Fibroblast of skin of scalp (primary cell): ENCODE results near the gene NFYB. TPM values are rescaled to one million over a fixed set of nuclear protein-coding genes. Genes with fewer than 3 reads are reported as not detected.
"Not testable (repeated sequence)": the region's sequence is repeated elsewhere in the genome, so short reads cannot be mapped to it uniquely, and the experiment has no call there.

ENCODE experiments used
- DNase-seq: peaks from one replicate; pipeline ENCODE4 v3.0.0-alpha.2; 2013
- polyA plus RNA-seq, 2 experiments: library from polyadenylated mRNA; unstranded; fragments of 120-200 nt; gene quantifications; one replicate each; pipeline ENCODE4 v1.2.1, GENCODE V29; 2013; ENCODE audit not compliant: insufficient read length in 2 of 2

NFYB gene
- 31.6 TPM for polyA plus RNA-seq (2013, experiment 1 of 2; ENCODE audit: insufficient read length)
- polyA plus RNA-seq (2013, experiment 2 of 2; ENCODE audit: insufficient read length): 35.3 TPM

DNA sequence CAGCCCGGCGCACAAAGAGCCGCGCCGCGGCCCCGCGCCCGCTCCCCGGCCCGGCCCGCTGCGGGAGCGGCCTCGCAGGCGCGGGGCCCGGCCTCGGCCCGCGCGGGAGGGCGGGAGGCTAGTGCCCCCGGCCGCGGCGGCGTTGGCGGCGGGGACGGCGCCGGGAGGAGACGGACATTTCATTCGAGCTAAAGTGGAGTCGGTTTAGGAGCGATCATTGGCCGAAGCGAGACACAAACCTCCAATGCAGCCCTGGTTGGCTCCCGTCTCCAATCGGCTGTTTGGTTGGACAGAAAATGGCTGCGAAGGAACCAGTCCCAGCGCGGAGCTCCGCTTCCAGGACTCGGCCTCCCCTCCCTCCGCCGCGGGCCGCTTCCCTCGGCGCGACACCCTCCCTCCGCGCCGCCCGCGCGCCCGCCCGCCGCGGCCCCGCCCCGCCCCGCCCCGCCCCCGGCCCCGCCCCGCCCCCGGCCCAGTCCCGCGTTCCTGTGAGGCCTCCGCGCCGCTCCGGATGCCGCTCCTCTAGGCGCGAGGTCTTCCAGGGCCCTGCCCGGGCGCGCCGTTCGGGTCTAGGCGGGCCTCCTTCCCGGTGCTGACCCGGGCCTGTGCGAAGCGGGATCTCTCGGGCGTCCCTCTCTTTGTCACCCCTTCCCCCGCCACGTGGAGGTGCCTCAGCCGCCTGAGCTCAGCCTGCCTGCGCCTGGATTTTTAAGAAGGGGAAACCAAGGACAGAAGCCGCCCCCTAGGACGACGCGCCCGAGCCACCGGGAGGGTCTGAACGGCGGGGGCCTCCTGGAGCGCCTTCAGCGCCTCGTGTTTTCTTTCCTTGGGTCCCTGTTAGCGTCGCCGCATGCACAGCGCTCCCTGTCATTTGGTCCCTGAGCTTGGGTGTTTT lies at the start of gene NFYB:
Gene NFYB (minus strand): TSS at position 309 of the 895 bp plus-strand sequence. CDS start 2,757 bp downstream, outside the sequence.
- DNase-seq: peak; percentile 98

DNA sequence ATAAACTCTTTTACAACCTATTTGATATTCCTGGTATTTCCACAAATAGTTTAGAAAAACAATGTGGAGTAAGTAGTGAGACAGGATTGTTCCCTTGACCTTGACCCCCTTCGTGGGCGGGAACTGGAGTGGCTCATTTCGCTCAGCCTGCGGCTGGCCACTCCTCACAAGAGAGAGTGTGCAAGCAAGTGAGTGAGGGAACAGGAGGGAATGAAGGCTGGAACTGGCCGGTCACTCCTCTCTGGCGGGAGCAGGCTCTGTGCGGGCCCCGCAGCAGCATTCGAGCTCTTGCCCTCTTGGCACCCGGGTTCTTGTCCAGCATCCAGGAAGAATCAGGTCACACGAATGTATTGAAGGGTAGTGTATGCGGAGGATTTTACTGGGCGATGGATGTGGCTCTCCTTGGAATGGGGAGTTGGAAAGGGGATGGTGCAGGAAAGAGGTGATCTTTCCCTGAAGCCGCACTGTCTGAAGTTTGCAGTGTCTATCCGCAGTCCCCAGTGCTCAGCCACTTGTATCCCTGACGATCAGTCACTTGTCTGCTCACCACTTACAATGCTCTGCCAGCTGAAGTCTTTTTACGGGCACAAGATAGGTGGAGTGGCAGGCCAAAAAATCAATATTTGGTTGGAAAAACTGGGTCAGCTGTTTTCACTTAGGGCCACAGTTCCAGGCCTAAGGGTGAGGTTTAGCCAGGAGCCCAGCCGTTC lies 49.6 kb upstream of the NFYB start:
- no peak for DNase-seq

GRCh38 chr12:104183443-104183842 lies 45.4 kb upstream of the NFYB start:
- DNase-seq: peak; percentile 13

- DNase-seq: no peak
These were observed 44.8 kb upstream of the NFYB start for GRCh38 chr12:104182621-104183378.

DNA sequence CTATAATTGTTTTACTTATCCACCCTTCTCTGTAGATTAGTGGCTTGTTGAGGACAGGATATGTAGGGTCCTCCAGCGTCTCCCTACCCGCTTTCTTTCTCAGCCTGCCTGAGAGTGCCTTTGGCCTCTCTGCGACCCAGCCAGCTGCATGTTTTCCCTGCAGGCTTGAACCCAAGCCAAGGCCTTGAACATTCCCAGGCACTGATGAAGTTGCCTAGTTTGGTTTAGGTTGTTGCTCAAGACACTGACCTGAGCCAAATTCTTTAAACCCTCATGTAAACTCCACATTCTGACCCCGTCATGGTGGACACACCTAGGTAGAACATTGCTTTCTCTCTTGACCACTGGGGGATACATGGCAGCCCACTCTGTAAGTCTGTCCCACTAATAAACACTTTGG lies 44.1 kb upstream of the NFYB start:
- peak; percentile 81 for DNase-seq

DNA sequence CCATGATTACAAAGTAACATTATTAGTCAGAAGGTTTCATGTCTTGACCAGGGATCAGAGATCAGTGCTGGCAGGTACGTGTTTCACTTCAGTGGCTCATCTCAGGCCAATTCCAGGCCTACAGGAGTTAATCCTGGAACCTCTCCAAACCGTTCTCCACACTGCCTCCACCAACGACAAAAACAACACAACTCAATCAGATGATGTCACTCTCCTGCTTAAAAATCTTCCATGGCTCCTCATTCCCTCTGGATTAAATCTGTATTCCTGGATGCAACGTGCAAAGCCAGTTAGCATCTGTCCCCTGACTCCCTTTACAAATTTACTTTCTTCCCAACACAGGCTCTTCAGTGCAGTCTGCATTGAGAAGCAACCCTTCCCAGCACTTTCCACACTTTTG lies 43.3 kb upstream of the NFYB start:
- peak; percentile 40 for DNase-seq

- peak; percentile 22 for DNase-seq
These were observed 42.4 kb upstream of the NFYB start for GRCh38 chr12:104180374-104180773.

GRCh38 chr12:104177663-104178501 lies 39.9 kb upstream of the NFYB start:
- peak; percentile 88 for DNase-seq

DNA sequence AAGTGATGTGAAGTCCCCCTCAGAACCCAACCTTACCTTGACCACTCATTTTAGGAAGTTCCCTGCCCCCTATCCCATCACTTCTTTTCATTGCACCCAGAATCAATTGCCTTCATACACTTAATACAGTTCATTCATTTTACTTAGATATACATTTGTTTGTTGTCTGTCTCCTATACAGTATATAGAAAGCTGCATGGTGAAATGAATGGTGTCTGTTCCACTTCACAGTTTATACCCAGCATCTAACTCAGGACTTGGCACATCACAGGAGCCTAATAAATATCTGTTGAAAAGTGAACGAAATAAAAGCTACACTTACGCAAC lies 39.3 kb upstream of the NFYB start:
- DNase-seq: no peak

- no peak for DNase-seq
These were observed 37.8 kb upstream of the NFYB start for GRCh38 chr12:104175726-104176247.

DNA sequence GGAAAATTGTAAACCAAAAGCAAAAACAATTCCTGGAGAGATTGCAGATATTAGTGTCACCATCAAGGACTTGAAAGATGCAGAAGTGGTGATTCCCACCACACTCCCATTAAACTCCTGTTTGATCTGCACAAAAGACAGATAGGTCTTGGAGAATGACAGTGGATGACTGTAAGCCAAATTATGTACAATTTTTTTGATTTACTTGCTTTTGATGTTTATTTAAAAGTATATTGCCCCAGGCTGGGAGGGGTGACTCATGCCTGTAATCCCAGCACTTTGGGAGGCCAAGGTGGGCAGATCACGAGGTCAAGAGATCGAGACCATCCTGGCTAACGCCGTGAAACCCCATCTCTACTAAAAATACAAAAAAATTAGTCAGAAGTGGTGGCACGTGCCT lies 35.8 kb upstream of the NFYB start:
- DNase-seq: not testable (repeated sequence)

- no peak for DNase-seq
These were observed 34.5 kb upstream of the NFYB start for GRCh38 chr12:104172570-104172947.

DNA sequence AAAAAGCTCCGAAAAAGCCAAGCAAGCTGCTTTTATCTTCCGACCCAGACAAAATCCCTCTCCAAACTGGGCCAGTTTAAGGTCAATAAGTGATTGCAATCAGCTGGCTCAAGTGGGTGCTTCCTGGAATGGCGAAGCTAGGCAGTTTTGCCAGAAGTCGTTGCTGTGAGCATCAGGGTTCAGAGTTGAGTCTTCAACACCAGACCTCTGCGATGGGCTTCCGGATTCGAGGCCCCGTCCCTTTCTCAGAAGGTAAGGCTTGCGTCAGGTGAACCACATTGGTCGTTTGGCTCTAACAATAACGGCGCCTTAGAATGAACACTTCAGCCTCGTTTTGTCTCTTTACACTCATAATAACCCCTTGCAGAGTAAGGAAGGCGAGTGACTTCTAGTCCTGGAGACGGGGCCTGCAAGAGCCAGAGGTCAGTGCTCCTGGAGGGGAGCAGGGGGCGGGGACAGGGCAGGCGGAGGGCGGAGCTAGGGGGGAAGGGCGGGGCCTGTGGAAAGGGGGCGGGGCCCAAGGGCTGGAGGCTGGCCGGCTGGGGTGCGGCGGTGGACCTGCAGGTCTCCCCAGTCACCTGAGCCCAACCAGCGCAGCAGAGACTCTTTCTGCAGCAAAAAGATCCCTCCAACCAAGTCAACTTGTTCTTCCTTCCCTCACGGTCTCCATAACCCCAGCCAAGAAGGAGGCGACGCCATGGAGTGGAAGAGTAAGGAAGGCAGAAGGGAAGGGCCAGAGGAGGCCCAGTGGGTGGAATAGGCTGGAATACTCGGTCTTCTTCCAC lies 34.0 kb upstream of the NFYB start:
- no peak for DNase-seq

DNA sequence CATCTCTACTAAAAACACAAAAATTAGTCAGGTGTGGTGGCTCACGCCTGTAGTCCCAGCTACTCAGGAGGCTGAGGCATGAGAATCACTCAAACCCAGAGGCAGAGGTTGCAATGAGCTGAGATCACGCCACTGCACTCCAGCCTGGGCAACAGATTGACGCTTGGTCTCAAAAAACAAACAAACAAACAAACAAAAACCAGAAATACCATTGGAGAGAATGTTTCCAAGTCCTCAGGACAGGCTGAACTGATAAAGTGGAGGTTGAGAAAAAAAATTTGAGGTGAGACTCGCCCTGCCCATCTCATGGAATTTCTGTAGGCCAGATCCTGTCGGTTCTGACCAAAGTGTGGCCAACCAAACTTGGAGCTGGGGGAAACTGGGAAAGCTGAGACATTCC lies 30.6 kb upstream of the NFYB start:
- no peak for DNase-seq

DNA sequence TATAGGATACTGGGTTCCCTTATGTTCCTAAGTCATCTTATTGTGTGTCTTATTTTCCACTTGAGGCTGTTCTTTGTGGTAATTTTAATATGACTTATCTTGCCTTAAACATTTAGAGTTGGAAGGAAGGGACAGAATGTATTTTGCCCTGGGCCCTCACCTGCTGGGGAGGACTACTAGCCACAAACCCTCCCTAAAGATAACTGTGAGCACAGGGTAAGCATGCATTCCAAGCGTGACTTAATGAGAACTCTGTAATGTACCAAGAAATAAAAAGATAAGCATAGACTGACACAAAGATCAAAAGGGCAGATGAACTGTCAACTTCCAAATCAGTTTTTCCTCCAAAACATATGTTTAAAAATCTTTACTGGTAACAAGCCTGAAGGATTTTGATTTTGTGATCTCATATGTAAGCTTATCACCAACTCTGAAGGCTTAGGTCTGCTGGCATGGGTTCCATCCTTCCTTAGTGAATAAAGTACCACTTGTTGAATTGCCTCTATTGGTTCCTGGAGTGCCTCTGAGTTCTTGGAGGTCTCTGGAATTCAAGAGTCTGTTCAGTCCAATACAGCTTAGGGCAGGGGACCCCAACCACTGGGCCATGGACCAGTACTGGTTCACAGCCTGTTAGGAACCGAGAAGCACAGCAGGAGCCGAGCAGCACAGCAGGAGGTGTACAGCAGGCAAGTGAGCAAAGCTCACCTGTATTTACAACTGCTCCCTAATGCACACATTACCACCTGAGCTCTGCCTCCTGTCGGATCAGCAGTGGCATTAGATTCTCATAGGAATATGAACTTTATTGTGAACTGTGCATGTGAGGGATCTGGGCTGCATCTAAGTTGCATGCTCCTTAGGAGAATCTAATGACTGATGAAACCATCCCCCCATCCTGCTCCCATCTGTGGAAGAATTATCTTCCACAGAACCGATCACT lies 29.8 kb upstream of the NFYB start:
- DNase-seq: no peak

DNA sequence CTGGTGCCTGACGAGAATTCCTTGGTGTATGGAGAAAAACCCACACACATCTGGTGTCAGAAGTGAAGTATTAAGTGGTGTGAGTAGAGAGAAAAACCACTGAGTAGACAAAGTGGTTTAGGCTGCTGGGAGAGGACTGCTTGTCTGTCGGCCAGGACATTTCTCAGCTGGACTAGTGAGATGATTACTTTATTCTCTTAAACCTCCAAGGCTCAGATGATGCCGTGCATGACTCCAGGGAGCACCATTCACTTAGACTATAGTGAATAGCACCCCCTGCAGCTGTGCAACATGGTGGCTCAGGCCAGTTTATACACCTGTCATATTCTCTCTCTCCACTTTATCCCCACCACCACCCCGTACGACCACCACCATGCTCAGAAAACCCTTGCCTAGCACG lies 28.5 kb upstream of the NFYB start:
- no peak for DNase-seq

DNA sequence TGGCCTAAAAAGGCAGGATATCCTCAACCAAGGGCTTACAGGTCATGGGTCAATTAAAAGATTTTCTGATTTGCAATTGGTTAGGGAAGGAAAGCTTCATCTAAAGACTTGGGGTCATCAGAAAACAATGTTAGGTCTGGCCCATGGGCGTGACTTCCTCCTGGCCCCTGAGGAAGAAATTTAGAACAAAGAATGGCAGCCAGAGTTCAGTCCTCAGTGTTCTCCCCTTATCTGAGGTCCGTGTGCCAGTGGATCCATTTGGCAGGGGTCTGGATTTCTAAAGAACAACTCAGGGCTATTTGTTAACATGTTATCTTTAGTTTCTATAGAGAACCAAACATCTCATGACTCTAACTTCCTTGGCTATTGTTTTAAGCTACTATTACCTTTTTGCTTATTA lies 27.8 kb upstream of the NFYB start:
- no peak for DNase-seq

DNA sequence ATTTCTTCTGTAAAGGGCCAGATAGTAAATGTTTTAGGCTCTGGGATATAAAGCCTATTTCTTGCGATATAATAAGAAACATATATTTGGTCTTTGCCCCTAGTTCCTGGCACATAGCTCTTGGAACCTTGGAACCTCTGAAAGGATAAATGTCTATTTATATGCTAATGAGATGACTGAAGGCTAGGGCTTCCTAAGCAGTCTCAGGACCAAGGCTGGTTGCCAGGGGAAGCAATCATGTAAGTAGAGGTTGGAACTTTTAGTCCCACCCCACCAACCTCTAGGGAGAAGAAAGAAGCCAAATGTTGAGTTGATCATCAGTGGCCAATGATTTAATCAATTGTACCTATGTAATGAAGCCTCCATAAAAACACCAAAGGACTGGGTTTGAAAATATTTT lies 26.6 kb upstream of the NFYB start:
- no peak for DNase-seq

- DNase-seq: peak; percentile 54
These were observed 25.6 kb upstream of the NFYB start for GRCh38 chr12:104163631-104164030.

GRCh38 chr12:104163028-104163427 lies 25.0 kb upstream of the NFYB start:
- DNase-seq: not testable (repeated sequence)
